ENCODE measurements around the gene NELFE. TPM values are rescaled to one million over a fixed set of nuclear protein-coding genes. Genes with fewer than 3 reads are reported as not detected.

Gene NELFE
- total RNA-seq, 4 donors from 2014 or later = 74.1 to 101 (median 88.6) TPM

DNA sequence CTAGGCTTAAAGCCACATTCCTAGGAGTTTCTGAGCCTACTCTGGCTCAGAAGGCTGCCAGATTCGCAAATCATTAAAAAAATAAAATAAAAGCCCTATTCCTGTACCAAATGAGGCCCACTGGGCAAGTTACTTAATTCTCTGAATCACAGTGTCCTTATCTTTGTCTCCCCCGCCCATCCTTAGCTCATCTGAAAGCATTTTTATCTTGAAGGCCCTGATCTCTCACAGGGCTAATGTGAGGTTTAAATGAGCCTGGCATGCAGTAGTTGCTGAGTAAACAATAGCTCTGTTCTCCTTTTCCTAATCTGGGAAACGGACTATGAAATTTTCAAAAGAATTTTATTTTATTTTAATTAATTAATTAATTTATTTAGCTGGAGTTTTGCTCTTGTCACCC is 54.8 kb downstream of the NELFE start:
- H3K9me3 ChIP-seq = no peaks in the 10 kb centered on the region
- H3K4me3 ChIP-seq = no peak overlapping the region
- WGBS, 2 donors = 81 to 86% methylated on average over 3 of the region's 3 CpGs
- DNase-seq (ENCODE audit: low spot score in 2 of 2) = no peak
- no peaks in the 10 kb centered on the region for H3K27me3 ChIP-seq
- H3K36me3 ChIP-seq = peaks cover 0 to 7% (median 0%) of the 10 kb centered on the region in 3 donors
- TF ChIP-seq, protein P1, sequence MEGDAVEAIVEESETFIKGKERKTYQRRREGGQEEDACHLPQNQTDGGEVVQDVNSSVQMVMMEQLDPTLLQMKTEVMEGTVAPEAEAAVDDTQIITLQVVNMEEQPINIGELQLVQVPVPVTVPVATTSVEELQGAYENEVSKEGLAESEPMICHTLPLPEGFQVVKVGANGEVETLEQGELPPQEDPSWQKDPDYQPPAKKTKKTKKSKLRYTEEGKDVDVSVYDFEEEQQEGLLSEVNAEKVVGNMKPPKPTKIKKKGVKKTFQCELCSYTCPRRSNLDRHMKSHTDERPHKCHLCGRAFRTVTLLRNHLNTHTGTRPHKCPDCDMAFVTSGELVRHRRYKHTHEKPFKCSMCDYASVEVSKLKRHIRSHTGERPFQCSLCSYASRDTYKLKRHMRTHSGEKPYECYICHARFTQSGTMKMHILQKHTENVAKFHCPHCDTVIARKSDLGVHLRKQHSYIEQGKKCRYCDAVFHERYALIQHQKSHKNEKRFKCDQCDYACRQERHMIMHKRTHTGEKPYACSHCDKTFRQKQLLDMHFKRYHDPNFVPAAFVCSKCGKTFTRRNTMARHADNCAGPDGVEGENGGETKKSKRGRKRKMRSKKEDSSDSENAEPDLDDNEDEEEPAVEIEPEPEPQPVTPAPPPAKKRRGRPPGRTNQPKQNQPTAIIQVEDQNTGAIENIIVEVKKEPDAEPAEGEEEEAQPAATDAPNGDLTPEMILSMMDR (IDR thresholded peaks at IDR 0.05) = no peak
- no peak for TF ChIP-seq POLR2A (IDR thresholded peaks at IDR 0.05)
- TF ChIP-seq EP300 (IDR thresholded peaks at IDR 0.05) = no peak
- peaks cover 0 to 39% (median 13%) of the 10 kb centered on the region in 4 donors for H3K4me1 ChIP-seq
- peak overlapping the region in 2 of 4 donors; percentile 90 to 91 for H3K27ac ChIP-seq

Small RNAs within 50 kb of the gene (small RNA-seq; reads per million reads assigned to genes)
- gene AL645922.1 = not detected

Other genes starting within 250 kb of the NELFE start
- not detected for gene LY6G6D, start 243.6 kb downstream of the NELFE start, total RNA-seq
- not detected for gene LY6G6C, start 237.2 kb downstream of the NELFE start, total RNA-seq
- not detected for gene MPIG6B, start 235.6 kb downstream of the NELFE start, total RNA-seq
- gene DDAH2, start 229.7 kb downstream of the NELFE start, total RNA-seq = 100 to 1,000 TPM; 134 to 193 (median 166) TPM
- 100 to 1,000 TPM; 216 to 341 (median 246) TPM for gene CLIC1, start 222.4 kb downstream of the NELFE start, total RNA-seq
- gene MSH5, start 219.0 kb downstream of the NELFE start, total RNA-seq = 10 to 100 TPM; 12.2 to 25.5 (median 18.4) TPM
- 1 to 10 TPM in 3 of 4 donors, not detected in 1; 1.5 to 5.5 (median 4.8) TPM for gene SAPCD1, start 196.3 kb downstream of the NELFE start, total RNA-seq
- gene VWA7, start 181.6 kb downstream of the NELFE start, total RNA-seq = under 1 TPM; 0.21 to 0.66 (median 0.35) TPM
- 10 to 100 TPM; 40.8 to 58.6 (median 50.1) TPM for gene VARS1, start 163.2 kb downstream of the NELFE start, total RNA-seq
- gene LSM2, start 152.0 kb downstream of the NELFE start, total RNA-seq = 10 to 100 TPM; 23.9 to 31.8 (median 28.4) TPM
- 1 to 10 TPM in 2 of 4 donors, under 1 TPM in 2; 0.20 to 2.4 (median 1.2) TPM for gene HSPA1L, start 143.7 kb downstream of the NELFE start, total RNA-seq
- gene HSPA1A, start 143.4 kb downstream of the NELFE start, total RNA-seq = 100 to 1,000 TPM; 170 to 304 (median 221) TPM
- 100 to 1,000 TPM; 134 to 186 (median 168) TPM for gene HSPA1B, start 131.2 kb downstream of the NELFE start, total RNA-seq
- 10 to 100 TPM; 25.8 to 44.6 (median 33.8) TPM for gene NEU1, start 96.2 kb downstream of the NELFE start, total RNA-seq
- gene SLC44A4, start 80.0 kb downstream of the NELFE start, total RNA-seq = under 1 TPM in 3 of 4 donors, not detected in 1; 0.22 to 0.84 (median 0.59) TPM
- 10 to 100 TPM; 38.2 to 63.9 (median 46.8) TPM for gene EHMT2, start 61.3 kb downstream of the NELFE start, total RNA-seq
- 1 to 10 TPM in 3 of 4 donors, under 1 TPM in 1; 0.63 to 3.5 (median 2.9) TPM for gene ZBTB12, start 56.9 kb downstream of the NELFE start, total RNA-seq
- gene C2, start 31.3 kb downstream of the NELFE start, total RNA-seq = 10 to 100 TPM in 1 of 4 donors, 1 to 10 TPM in 3; 4.6 to 17.4 (median 6.1) TPM
- gene CFB, start 12.9 kb downstream of the NELFE start, total RNA-seq = 10 to 100 TPM; 15.7 to 66.5 (median 26.2) TPM
- 10 to 100 TPM; 47.1 to 83.1 (median 48.2) TPM for gene SKIC2, start 204 bp upstream of the NELFE start, total RNA-seq
- 10 to 100 TPM; 16.2 to 46.1 (median 34.3) TPM for gene DXO, start 13.2 kb upstream of the NELFE start, total RNA-seq
- 100 to 1,000 TPM; 230 to 361 (median 258) TPM for gene C4A, start 23.1 kb upstream of the NELFE start, total RNA-seq
- 100 to 1,000 TPM; 266 to 420 (median 299) TPM for gene C4B, start 55.8 kb upstream of the NELFE start, total RNA-seq
- gene CYP21A2, start 79.4 kb upstream of the NELFE start, total RNA-seq = 10 to 100 TPM in 1 of 4 donors, 1 to 10 TPM in 3; 1.0 to 15.3 (median 3.9) TPM
- gene TNXB, start 150.4 kb upstream of the NELFE start, total RNA-seq = 100 to 1,000 TPM; 231 to 547 (median 297) TPM
- 100 to 1,000 TPM in 3 of 4 donors, 10 to 100 TPM in 1; 74.3 to 121 (median 102) TPM for gene ATF6B, start 169.3 kb upstream of the NELFE start, total RNA-seq
- gene FKBPL, start 171.3 kb upstream of the NELFE start, total RNA-seq = 1 to 10 TPM; 1.3 to 5.4 (median 3.0) TPM
- 1 to 10 TPM in 2 of 4 donors, under 1 TPM in 2; 0.21 to 2.7 (median 1.7) TPM for gene PRRT1, start 193.0 kb upstream of the NELFE start, total RNA-seq
- 10 to 100 TPM; 33.0 to 75.2 (median 40.1) TPM for gene PPT2, start 195.2 kb upstream of the NELFE start, total RNA-seq
- 100 to 1,000 TPM; 108 to 388 (median 270) TPM for gene EGFL8, start 205.6 kb upstream of the NELFE start, total RNA-seq
- 10 to 100 TPM; 45.3 to 52.2 (median 48.1) TPM for gene AGPAT1, start 217.1 kb upstream of the NELFE start, total RNA-seq
- gene RNF5, start 219.4 kb upstream of the NELFE start, total RNA-seq = 100 to 1,000 TPM in 2 of 4 donors, 10 to 100 TPM in 2; 74.5 to 117 (median 107) TPM
- gene AGER, start 225.3 kb upstream of the NELFE start, total RNA-seq = 10 to 100 TPM in 1 of 4 donors, 1 to 10 TPM in 3; 4.0 to 12.7 (median 5.8) TPM
- 10 to 100 TPM; 55.0 to 75.0 (median 61.9) TPM for gene PBX2, start 231.2 kb upstream of the NELFE start, total RNA-seq
- gene GPSM3, start 233.7 kb upstream of the NELFE start, total RNA-seq = 10 to 100 TPM in 2 of 4 donors, 1 to 10 TPM in 2; 5.9 to 17.7 (median 8.8) TPM

All from tibial nerve (tissue), 4 donors.